Activated naive CD8-positive, alpha-beta T cell treated with anti-CD3 and anti-CD28 coated beads, Interleukin-2, amount 50 U/mL, for 16 hours (primary cell): Measurements from ENCODE around the gene STRIP1.
"Not testable (repeated sequence)": the region's sequence is repeated elsewhere in the genome, so short reads cannot be mapped to it uniquely, and the experiment has no call there.

Source experiments
- DNase-seq: peaks from one replicate; pipeline ENCODE4 v3.0.0-alpha.2; 2020; ENCODE audit warnings: low read depth, low spot score

STRIP1 gene

GRCh38 chr1:110008971-110009565, 25.4 kb upstream of the STRIP1 start:
- DNase-seq = no peak

DNA sequence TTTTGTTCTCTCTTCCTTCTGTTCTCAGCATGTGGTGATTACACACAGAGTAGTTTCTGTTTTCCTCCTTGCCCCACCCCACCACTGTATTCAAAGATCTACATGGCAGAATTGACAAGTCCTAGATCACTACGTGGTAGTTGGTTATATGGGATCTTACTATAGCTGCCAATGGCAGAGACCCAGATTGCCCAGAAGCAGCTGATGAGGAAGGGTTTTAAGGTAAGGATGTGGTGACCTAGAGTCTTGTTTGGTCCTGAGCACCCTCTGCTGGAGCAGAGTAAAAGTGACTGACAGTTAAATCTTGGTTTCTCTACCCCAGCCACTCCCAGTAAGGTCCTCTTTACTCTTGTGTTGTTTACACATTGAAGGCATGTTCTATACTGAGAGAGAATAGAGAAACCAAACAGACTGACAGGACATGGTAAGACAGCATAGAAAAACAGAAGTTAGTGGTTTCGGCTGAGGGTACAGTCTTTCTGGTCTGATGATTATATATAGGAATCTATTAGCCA, 22.8 kb upstream of the STRIP1 start:
- DNase-seq = no peak

- DNase-seq = no peak
These were observed 22.2 kb upstream of the STRIP1 start for GRCh38 chr1:110012100-110012780.

DNA sequence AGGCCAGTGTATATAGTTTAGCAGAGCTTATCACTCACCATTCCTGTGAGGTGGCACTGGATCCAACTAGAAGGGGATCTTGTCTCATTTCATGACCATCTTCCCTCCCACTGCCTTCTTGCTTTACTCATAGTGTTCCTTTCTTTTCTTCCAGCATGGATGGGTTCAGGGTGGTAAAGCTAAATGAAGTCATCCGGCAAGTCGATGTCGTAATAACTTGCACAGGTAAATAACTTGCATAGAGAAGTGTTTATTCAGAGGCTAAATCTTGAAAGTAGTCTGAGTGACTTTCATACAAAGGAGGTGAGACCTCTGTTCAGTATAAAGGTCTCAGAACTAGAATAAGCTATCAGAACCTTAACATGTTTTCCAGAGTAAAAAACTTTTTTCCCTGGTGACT, 16.6 kb upstream of the STRIP1 start:
- no peak for DNase-seq

- DNase-seq = no peak
These were observed 16.0 kb upstream of the STRIP1 start for GRCh38 chr1:110018396-110018795.

GRCh38 chr1:110019770-110020169, 14.7 kb upstream of the STRIP1 start:
- no peak for DNase-seq

DNA sequence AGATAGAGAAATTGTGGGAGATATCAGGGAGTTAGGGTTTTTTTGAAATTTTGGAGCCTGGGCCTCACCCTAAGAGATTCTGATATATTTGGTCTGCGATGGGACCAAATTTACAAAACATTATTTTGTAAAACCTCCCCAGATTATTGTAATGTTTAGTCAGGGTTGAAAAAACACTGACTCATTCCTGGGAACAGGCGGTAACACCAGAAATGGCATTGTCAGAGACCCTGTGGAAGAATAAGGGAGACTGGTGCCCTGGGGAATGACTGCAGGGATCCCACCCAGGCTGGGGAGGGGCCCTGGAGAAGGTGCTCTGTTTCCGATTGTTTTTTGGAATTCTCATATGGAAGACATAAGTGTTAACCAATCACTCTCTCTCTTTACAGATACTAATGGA, 13.1 kb upstream of the STRIP1 start:
- DNase-seq = no peak

- no peak for DNase-seq
These were observed 9.8 kb upstream of the STRIP1 start for GRCh38 chr1:110024613-110025012.

- DNase-seq = not testable (repeated sequence)
These were observed 3.7 kb upstream of the STRIP1 start for GRCh38 chr1:110030687-110031086.

- DNase-seq = no peak
These were observed 2.1 kb upstream of the STRIP1 start for GRCh38 chr1:110032327-110032726.

DNA sequence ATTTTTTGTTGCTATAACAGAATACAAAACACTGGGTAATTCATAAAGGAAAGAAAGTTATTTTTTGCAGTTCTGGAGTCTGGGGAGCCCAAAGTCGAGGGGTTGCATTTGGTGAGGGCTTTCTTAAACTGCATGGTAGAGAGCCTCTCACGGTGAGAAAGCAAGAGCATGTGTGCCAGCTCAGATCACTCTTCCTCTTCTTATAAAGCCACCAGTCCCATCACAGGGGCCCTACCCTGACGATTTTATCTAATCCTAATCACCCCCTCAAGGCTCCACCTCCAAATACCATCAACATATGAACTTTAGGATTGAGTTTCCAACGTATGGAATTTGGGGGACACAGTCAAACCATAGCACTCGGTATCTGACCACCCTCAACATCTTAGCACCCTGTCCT, 1.0 kb upstream of the STRIP1 start:
- DNase-seq = no peak

- no peak for DNase-seq
These were observed 379 bp upstream of the STRIP1 start for GRCh38 chr1:110034040-110034450.

- no peak for DNase-seq
These were observed 870 bp downstream of the STRIP1 start for GRCh38 chr1:110035236-110035752.

DNA sequence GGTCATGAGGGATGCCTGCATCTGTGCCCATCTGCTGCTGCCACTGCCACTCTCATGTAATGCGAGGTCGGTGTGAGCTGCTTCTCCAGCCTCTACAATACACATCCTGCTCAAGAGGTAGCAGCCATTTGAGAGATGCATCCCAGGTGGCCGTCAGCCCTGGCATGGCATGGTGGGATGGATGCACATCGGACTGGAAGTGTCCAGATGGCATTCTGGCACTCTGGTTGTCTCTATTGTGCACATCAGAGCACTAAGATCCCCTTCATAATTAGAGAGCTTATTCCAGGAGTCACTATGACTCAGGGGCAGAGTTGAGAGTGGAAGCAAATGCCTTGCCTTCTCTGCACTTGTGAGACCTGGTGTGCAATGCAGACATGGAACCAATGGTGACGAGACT, 3.8 kb downstream of the STRIP1 start:
- DNase-seq = no peak

DNA sequence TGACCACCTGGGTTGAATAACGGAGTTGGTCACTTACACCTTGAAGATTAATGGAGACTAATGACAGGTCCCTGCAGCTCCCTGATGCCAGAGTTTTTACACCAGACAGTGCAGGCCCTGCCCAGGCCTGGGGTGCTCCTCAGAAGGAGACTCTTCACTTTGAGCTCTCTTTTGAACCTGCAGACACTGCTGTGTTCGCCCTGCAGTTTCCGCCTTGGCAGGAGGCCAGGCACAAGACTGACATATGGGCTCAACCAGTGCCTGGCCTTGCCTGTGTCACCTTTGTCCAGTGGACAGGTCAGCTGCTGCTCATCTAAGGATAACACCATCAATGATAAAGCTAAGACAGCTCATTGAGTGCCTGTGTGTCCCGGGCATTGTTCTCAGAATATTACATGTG, 5.2 kb downstream of the STRIP1 start:
- no peak for DNase-seq

DNA sequence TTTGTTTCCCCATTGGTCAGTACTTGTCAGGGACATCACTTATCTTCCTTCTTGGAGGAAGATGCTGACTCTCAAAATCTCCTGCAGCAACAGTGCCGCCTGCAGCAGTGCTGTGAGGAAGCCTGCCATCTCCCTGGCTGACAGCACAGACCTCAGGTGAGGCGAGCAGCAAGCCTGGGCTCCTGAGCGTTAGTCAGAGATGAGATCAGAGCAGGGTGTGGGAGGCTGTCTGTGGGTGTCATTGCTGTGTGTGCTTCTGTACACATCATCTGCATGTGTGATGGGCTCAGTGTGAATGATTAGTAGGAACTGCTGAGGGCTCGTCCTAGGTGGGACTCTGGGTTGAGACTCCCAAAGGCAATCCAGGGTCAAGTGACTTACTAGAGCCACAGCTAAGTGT, 6.1 kb downstream of the STRIP1 start:
- DNase-seq = no peak

DNA sequence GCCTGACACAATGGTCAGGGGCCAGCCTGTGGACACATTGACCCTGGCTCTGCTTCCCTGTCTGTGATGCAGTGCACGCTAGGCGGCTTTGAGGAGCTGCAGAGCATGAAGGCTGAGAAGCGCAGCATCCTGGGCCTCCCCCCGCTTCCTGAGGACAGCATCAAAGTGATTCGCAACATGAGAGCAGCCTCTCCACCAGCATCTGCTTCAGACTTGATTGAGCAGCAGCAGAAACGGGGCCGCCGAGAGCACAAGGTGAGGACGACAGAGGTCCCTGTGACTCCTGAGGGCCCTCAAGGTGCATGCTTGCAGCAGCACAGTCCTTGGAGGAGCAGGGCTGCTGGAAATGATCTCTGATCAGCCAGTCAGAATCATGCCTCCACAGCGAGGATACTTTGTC, 8.6 kb downstream of the STRIP1 start:
- DNase-seq = no peak

DNA sequence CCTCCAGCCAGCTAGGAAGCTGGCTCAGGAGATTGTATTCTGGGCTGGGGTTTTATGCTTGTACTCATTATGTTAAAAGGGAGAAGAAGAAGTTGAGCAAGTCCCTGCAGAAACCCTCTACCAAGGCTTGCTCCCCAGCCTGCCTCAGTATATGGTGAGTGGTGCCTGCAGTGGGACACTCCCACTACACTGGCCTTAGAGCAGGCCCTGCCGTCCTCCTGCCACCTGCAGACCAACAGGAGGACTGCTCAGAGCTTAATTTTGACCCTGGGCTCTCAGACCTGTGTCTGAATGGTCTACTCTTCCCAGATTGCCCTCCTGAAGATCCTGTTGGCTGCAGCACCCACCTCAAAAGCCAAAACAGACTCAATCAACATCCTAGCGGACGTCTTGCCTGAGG, 13.0 kb downstream of the STRIP1 start:
- no peak for DNase-seq

GRCh38 chr1:110048240-110048639, 13.8 kb downstream of the STRIP1 start:
- no peak for DNase-seq

- DNase-seq = no peak
These were observed 14.6 kb downstream of the STRIP1 start for GRCh38 chr1:110048923-110049601.

GRCh38 chr1:110049801-110050601, 15.6 kb downstream of the STRIP1 start:
- no peak for DNase-seq
